GM19035 (cell line): ENCODE data around the gene FES.
"Not testable (repeated sequence)": the region's sequence is repeated elsewhere in the genome, so short reads cannot be mapped to it uniquely, and the experiment has no call there.

Source experiments
- ATAC-seq: cut with Tn5 transposase; IDR thresholded peaks from one replicate; pipeline ENCODE4 v1.9.1; 2021; ENCODE audit not compliant: unreplicated experiment

The FES gene

GRCh38 chr15:90860942-90861675 lies 23.2 kb upstream of the FES start:
- ATAC-seq: no peak

- ATAC-seq: no peak
Observed at GRCh38 chr15:90862487-90862886, 21.8 kb upstream of the FES start.

- no peak for ATAC-seq
Observed at GRCh38 chr15:90862964-90863778, 21.1 kb upstream of the FES start.

GRCh38 chr15:90863987-90864386 lies 20.3 kb upstream of the FES start:
- no peak for ATAC-seq

- ATAC-seq: no peak
Observed at GRCh38 chr15:90864507-90864906, 19.8 kb upstream of the FES start.

GRCh38 chr15:90865702-90866101 lies 18.6 kb upstream of the FES start:
- ATAC-seq: no peak

DNA sequence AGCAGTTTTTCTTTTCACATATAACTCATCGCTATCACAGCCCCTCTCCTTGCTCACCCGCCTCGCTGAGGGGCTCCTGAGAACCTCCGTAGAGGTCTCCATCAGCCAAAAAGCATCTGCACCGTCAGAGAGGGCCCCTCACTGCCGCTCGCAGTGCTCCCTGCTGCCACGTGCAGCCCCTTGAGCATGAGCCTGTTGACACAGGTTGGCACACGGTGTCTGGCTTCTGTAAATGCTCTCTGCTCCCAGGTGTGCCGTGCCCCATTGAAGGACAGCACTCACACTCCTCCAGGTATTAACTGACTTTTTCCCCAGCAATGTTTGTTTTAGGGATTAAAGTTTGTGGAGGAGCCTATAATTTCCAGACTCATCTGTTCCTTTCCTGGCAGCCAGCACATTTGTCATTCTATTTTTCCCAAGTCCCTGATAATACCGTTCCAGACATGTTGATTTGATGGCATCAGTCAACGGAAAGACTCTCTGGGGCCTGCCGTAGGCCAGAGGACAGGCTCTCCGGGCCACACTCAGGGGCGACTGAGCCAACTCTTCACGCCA lies 18.1 kb upstream of the FES start:
- ATAC-seq: no peak

GRCh38 chr15:90866800-90867199 lies 17.5 kb upstream of the FES start:
- no peak for ATAC-seq

GRCh38 chr15:90868261-90868689 lies 16.0 kb upstream of the FES start, which contains the start of gene FURIN:
Gene FURIN, plus strand, starts transcription at chr15:90868588. Its CDS starts 7,153 bp downstream, at chr15:90875741.
- no peak for ATAC-seq

DNA sequence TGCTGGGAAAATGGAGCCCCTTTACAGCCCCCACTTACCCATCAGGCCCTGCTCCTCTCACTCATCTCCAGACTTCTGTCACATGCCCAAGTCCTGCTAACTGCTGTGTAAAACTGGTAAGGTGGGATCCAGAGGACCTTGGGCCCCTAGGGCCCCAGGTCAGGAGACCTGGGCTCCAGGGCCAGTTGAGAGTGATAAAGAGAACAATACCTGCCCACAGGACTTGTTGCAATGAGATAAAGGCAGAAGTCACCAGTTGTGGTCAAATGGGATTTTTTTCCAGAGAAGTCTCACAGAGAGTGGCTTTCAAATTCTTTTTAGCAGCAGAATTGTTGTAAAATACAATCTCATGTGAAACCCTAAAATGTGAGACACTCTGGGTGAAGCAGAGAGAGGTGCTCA lies 15.2 kb upstream of the FES start:
- ATAC-seq: no peak

DNA sequence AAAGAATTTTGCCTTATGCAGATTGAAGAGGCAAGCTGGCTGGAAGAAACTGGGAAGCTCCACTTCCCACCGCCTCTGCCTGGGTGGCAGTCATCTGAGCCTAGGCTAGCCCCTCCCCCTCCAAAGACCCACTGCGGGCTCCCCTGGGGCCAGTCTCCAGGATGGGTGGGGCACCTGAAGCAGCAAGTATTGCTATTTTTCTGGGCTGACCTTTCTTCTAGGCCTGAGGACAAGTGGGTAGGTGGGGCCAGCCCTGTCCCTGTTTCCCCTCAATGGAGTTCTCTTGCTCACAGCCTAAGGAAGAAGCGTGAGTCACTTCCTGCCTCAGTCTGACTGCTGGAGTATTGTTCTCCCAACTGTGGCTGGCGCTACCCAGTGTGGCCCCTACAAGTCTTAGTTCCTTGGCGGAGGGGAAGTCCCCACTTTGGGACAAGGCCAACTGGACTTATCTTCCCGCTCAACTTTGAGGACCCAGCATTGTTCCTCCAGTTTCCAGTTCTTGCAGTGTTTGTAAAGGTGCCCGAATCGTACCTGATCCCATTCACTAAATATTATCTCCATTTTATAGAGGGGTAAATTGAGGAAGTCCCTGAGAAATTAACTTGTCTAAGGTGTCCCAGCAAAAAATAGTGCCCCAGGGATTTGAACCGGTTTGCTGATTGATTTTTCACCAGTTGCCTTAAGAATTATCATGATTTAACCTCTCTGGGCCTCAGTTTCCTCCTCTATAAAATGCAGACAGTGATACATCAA lies 14.5 kb upstream of the FES start:
- ATAC-seq: no peak

GRCh38 chr15:90870354-90871138 lies 13.8 kb upstream of the FES start:
- ATAC-seq: no peak

- ATAC-seq: no peak
Observed at GRCh38 chr15:90871139-90871715, 13.1 kb upstream of the FES start.

DNA sequence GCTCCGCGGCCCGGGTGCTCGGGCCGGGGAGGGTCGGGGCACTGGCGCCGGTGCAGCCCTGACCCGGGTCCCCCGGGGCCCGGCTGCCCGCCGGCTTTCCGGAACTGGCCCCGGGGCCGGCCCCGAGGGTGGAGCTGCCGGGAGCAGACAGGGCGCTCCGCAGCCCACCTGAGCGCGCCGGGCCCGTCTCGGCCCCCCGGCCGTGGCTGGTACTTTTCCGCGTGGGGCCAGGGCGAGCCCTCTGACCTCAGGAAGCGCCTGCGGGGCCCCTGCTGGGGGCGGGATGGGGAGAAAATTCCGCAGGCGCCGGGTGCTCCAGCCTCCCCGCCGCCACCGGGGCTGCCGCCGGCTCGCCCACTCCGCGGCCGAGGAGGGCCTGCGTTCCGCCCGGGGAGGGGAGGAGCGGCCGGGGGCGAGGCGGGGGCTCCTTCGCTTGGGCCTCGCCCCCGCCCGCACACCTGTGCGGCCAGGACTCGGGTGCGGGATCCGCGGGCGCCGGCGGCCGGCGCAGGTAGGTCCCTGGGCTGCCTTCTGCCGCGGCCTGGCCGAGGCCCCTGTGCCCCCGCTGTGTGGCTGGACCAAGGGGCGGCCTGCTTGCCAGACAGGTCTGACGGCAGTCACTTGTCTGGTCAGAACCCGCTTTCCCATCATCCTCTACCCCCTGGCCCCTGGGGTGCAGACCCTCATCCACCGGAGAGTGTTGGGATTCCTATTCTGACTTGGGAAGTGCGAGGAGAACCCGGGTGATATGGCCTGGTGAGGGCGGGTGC lies 12.4 kb upstream of the FES start:
- no peak for ATAC-seq

DNA sequence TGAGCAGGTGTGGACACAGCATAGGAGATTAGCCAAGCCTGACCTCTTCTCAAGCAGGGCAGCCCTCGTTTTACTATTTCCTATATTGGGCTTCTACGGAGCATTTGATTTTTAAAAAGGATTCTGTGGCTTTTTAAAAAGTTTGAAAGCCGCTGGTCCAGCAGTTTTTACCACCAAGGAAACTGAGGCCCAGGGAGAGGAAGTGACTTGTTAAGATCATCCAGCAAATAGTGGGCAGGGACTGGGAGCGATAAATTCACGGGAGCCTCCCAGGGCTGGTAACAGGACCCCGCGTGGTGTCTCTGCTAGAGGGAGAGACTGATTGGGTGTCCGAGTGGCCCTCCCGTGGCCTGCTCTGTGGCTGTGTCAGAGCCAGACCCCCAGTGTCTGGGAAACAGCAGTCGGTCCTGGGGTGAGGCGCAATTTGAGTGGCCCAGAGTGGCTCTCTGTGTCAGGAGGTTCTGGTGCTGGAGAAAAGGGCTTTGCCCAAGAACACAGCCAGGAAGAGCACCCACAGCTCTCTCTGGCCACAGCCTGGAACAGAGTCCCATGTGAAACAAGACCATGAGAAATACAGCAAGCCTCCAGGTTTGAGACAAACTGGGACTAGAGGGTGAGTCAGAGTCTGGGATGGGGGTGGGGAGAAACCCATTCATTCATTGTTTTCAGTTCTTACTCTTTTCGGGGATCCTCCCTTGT lies 11.7 kb upstream of the FES start:
- no peak for ATAC-seq

GRCh38 chr15:90873488-90873997 lies 10.8 kb upstream of the FES start:
- ATAC-seq: no peak

DNA sequence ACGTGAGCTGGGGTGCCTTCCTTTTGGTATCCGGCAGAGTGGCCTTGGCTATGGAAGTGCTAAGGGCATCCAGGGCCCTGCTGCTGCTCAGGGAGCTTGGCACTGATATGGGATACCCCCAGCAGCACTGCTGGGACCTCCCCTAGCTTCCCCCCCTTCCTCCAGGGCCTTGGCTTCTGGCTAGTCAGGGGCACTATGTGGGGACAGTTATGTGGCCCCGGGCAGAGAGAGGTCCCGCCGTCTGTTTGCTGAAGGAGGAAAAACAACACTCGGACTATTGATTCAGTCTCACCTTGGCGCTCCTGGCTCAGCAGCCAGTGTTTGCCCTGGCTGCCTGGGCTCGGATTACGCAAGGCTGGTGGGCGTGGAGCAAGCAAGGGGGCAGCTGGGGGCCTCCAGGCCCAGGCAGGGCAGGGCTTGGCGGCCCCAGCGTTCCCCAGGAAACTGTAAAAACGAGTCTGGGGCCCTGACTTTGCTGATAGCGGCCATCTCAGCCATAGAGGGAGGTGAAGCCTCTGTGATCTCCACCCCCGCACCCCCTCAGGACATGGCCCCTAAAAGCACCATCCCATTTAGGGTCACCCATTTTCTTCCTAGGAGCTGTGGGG lies 10.2 kb upstream of the FES start:
- no peak for ATAC-seq

DNA sequence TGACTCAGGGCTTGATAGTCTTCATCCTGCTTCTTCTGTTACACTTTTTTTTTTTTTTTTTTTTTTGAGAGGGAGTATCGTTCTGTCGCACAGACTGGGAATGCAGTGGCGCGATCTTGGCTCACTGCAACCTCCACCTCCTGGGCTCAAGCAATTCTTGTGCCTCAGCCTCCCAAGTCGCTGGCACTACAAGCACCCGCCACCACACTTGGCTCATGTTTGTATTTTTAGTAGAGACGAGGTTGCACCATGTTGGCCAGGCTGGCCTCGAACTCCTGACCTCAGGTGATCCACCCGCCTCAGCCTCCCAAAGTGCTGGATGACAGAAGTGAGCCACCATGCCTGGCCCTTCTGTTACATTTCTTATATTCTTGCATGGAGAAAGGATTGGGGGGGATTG lies 9.3 kb upstream of the FES start:
- not testable (repeated sequence) for ATAC-seq
